ENCODE results near the gene SH2B2. TPM values are rescaled to one million over a fixed set of nuclear protein-coding genes. Genes with fewer than 3 reads are reported as not detected.

SH2B2 gene
- total RNA-seq, 1 donor from 2014 or later, result 11.5 TPM

Small RNA genes lying within 50 kb of the gene (microRNA-seq; reads per million reads assigned to microRNA genes)
- gene MIR4285 (ENCODE audit: borderline number of aligned reads, unreplicated experiment), result not detected

Other genes with a start within 250 kb of the SH2B2 start
- not detected in 2 replicates for gene SPDYE6, start 69.6 kb downstream of the SH2B2 start, total RNA-seq
- gene PRKRIP1, start 109.5 kb downstream of the SH2B2 start, total RNA-seq, result 44.8 and 45.0 TPM in 2 replicates
- gene ORAI2, start 146.7 kb downstream of the SH2B2 start, total RNA-seq, result 35.4 and 41.8 TPM in 2 replicates
- 14.3 and 16.4 TPM in 2 replicates for gene ALKBH4, start 178.0 kb downstream of the SH2B2 start, total RNA-seq
- 27.7 and 31.8 TPM in 2 replicates for gene LRWD1, start 178.1 kb downstream of the SH2B2 start, total RNA-seq
- 48.6 and 50.5 TPM in 2 replicates for gene POLR2J, start 192.1 kb downstream of the SH2B2 start, total RNA-seq
- 8.7 and 10.8 TPM in 2 replicates for gene RASA4B, start 230.9 kb downstream of the SH2B2 start, total RNA-seq

Measured in progenitor cell of endocrine pancreas (in vitro differentiated cells).